Osteoblast (primary cell): ENCODE results near the gene TEFM. TPM values are rescaled to one million over a fixed set of nuclear protein-coding genes. Genes with fewer than 3 reads are reported as not detected.
A peak's percentile ranks its signal among the peaks of the same experiment; 100 is the strongest.

Experiments used
- DNase-seq: peaks from one replicate; pipeline ENCODE4 v3.0.0; 2011; ENCODE audit warnings: low spot score, mixed read lengths; ENCODE audit not compliant: insufficient read length; ENCODE audit errors: missing footprints
- H2AFZ ChIP-seq: 2 replicates; pipeline ENCODE4 v1.6.0; 2011; ENCODE audit warnings: mild to moderate bottlenecking, low read length
- H3K27ac ChIP-seq: 2 replicates; pipeline ENCODE4 v1.5.1; 2011; ENCODE audit warnings: mild to moderate bottlenecking, low read depth, low read length, moderate library complexity
- H3K27me3 ChIP-seq: 2 replicates; pipeline ENCODE4 v1.6.0; 2012; ENCODE audit warnings: mild to moderate bottlenecking, control low read depth, inconsistent platforms, low read length, moderate library complexity; ENCODE audit not compliant: insufficient read depth
- H3K36me3 ChIP-seq: 2 replicates; pipeline ENCODE4 v1.5.1; 2011; ENCODE audit warnings: mild to moderate bottlenecking, low read length, control low read depth, moderate library complexity; ENCODE audit not compliant: insufficient read depth
- H3K4me1 ChIP-seq: 2 replicates; pipeline ENCODE4 v1.5.1; 2011; ENCODE audit warnings: mild to moderate bottlenecking, low read length, control low read depth, moderate library complexity; ENCODE audit not compliant: insufficient read depth
- H3K4me2 ChIP-seq: 2 replicates; pipeline ENCODE4 v1.6.0; 2011; ENCODE audit warnings: mild to moderate bottlenecking, low read length; ENCODE audit not compliant: insufficient read depth
- H3K4me3 ChIP-seq: fragments of 200-600 bp; sonication (generic); 3 replicates; pipeline ENCODE4 v1.5.1; 2012; ENCODE audit warnings: mild to moderate bottlenecking, low read length, inconsistent platforms; ENCODE audit not compliant: insufficient read depth
- H3K79me2 ChIP-seq: 2 replicates; pipeline ENCODE4 v1.6.0; 2012; ENCODE audit warnings: mild to moderate bottlenecking, low read length, control low read depth, inconsistent platforms; ENCODE audit not compliant: insufficient read depth
- H3K9me3 ChIP-seq: 2 replicates; pipeline ENCODE4 v1.5.1; 2011; ENCODE audit warnings: low read depth, low read length, control low read depth
- H4K20me1 ChIP-seq: 2 replicates; pipeline ENCODE4 v1.6.0; 2012; ENCODE audit warnings: mild to moderate bottlenecking, low read length, control low read depth; ENCODE audit not compliant: insufficient read depth
- CTCF ChIP-seq: IDR thresholded peaks from 2 replicates; pipeline ENCODE4 v1.5.1; 2011; ENCODE audit warnings: mild to moderate bottlenecking, low read depth, low read length, moderate library complexity; ENCODE audit errors: extremely low read depth
- small RNA-seq: library from RNA; depleted of rRNA; stranded (forward); fragments of <200 nt; gene quantifications from one replicate; pipeline ENCODE3, GENCODE V24; 2012
- total RNA-seq: library from RNA; depleted of rRNA; stranded (reverse); fragments of >200 nt; gene quantifications from 2 replicates; pipeline ENCODE4 v1.2.3, GENCODE V29; 2012

Gene TEFM
- total RNA-seq, 1 donor, result 10.9 TPM

DNA sequence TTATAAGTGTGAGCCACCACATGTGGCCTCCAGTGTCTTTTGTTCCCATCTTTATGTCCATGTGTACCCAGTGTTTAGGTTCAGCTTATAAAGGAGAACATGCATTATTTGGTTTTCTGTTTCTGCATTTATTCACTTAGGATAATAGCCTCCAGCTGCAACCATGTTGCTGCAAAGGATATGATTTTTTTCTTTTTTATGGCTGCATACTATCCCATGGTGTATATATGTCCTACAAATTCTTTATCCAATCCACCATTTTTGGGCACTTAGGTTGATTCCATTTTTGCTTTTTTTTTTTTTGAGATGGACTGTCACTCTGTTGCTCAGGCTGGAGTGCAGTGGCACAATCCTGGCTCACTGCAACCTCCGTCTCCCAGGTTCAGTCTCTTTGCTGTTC lies 41.4 kb downstream of the TEFM start:
- DNase-seq, result no peak
- Histone ChIP-seq H2AFZ (no peak overlapping the region), H3K27ac (no peak overlapping the region), H3K4me1 (no peaks in the 10 kb centered on the region), H3K4me2 (no peak overlapping the region), H3K36me3 (peaks cover 3% of the 10 kb centered on the region), H3K27me3 (no peaks in the 10 kb centered on the region), H3K9me3 (no peaks in the 10 kb centered on the region), H3K4me3 (no peak overlapping the region), H3K79me2 (no peaks in the 10 kb centered on the region), H4K20me1 (no peaks in the 10 kb centered on the region)
- TF ChIP-seq CTCF, result no peak

DNA sequence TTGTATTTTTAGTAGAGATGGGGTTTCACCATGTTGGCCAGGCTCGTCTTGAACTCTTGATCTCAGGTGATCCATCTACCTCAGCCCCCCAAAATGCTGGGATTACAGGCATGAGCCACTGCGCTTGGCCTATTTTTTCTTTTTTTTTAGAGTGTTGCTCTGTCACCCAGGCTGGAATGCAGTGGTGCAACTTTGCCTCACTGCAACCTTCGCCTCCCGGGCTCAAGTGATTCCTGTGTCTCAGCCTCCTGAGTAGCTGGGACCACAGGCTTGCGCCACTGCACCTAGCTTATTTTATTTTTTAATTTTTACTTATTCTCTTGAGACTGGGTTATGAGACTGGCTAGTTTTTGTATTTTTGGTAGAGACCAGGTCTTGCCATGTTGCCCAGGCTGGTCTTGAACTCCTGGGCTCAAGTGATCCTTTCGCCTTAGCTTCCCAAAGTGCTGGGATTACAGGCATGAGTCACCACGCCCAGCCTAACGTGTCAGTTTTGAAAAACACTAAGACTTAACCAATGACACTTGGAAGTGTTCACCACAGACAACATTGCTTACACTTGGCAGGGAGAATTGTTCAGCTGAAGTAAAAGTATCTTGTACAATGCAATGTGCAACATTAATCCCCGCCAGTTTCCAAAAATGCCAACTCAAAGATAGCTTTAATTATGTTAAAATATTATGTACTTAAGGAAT lies 47.3 kb downstream of the TEFM start:
- H3K4me2 ChIP-seq, result no peak overlapping the region
- H2AFZ ChIP-seq, result no peak overlapping the region
- no peak for TF ChIP-seq CTCF
- no peaks in the 10 kb centered on the region for H3K9me3 ChIP-seq
- no peaks in the 10 kb centered on the region for H3K79me2 ChIP-seq
- no peaks in the 10 kb centered on the region for H3K27me3 ChIP-seq
- H3K4me3 ChIP-seq, result no peak overlapping the region
- DNase-seq, result peak; percentile 37
- no peaks in the 10 kb centered on the region for H4K20me1 ChIP-seq
- peaks cover 7% of the 10 kb centered on the region for H3K36me3 ChIP-seq
- no peaks in the 10 kb centered on the region for H3K4me1 ChIP-seq
- H3K27ac ChIP-seq, result no peak overlapping the region

DNA sequence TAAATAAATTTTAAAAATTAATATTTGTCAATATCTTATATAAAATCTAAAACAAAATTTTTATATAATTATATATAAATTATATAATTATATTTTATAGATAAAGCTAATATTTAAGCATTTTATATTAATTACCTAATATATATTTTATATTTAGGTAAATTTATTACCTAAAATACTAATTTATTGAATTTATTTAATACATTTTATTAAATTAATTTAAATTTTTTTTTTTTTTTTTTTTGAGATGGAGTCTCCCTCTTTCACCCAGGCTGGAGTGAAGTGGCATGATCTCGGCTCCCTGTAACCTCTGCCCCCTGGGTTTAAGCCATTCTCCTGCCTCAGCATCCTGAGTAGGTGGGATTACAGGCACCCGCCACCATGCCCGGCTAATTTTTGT lies 51.9 kb downstream of the TEFM start:
- H4K20me1 ChIP-seq, result no peaks in the 10 kb centered on the region
- DNase-seq, result no peak
- H3K27me3 ChIP-seq, result no peaks in the 10 kb centered on the region
- H3K9me3 ChIP-seq, result no peaks in the 10 kb centered on the region
- H3K4me1 ChIP-seq, result no peaks in the 10 kb centered on the region
- H3K36me3 ChIP-seq, result peaks cover 7% of the 10 kb centered on the region
- no peak overlapping the region for H3K4me3 ChIP-seq
- H2AFZ ChIP-seq, result no peak overlapping the region
- no peak overlapping the region for H3K27ac ChIP-seq
- TF ChIP-seq CTCF, result no peak
- no peak overlapping the region for H3K4me2 ChIP-seq
- no peaks in the 10 kb centered on the region for H3K79me2 ChIP-seq

Small RNA genes within 50 kb of the gene (small RNA-seq; reads per million reads assigned to genes)
- gene RNU6-298P, result not detected

Other genes starting within 250 kb of the TEFM start
- gene CRLF3, start 81.5 kb downstream of the TEFM start, total RNA-seq, result 11.6 and 11.8 TPM in 2 replicates
- gene ATAD5, start 74.3 kb downstream of the TEFM start, total RNA-seq, result 1.5 and 1.8 TPM in 2 replicates
- gene ADAP2, start 15.7 kb upstream of the TEFM start, total RNA-seq, result 0.29 and 0.72 TPM in 2 replicates
- gene RNF135, start 64.8 kb upstream of the TEFM start, total RNA-seq, result 10.6 and 11.2 TPM in 2 replicates
- 67.0 and 72.2 TPM in 2 replicates for gene NF1, start 188.7 kb upstream of the TEFM start, total RNA-seq